ENCODE results near the gene NR2F1-AS1.

NR2F1-AS1 gene

GRCh38 chr5:93588352-93589151, 7.5 kb upstream of the NR2F1-AS1 start:
- DNase-seq: no peak

GRCh38 chr5:93587597-93588351, 6.8 kb upstream of the NR2F1-AS1 start:
- DNase-seq: no peak

GRCh38 chr5:93586736-93587596, 5.9 kb upstream of the NR2F1-AS1 start:
- no peak for DNase-seq

GRCh38 chr5:93585767-93586385, 4.9 kb upstream of the NR2F1-AS1 start:
- no peak for DNase-seq

GRCh38 chr5:93585041-93585766, 4.2 kb upstream of the NR2F1-AS1 start:
- no peak for DNase-seq

- DNase-seq: no peak
Observed at GRCh38 chr5:93584596-93585040, 3.6 kb upstream of the NR2F1-AS1 start.

- DNase-seq: peak in 1 of 2 donors; percentile 56
Observed at GRCh38 chr5:93583768-93584595, 3.0 kb upstream of the NR2F1-AS1 start.

- DNase-seq: no peak
Observed at GRCh38 chr5:93583439-93583767, 2.4 kb upstream of the NR2F1-AS1 start.

GRCh38 chr5:93582677-93583438, 1.8 kb upstream of the NR2F1-AS1 start, which contains the start of gene NR2F1:
Gene NR2F1 (plus strand): TSS chr5:93583222. CDS start chr5:93585024, 1,802 bp downstream.
- no peak for DNase-seq

- no peak for DNase-seq
Observed at GRCh38 chr5:93582167-93582462, 1.1 kb upstream of the NR2F1-AS1 start.

GRCh38 chr5:93580063-93580926, 724 bp downstream of the NR2F1-AS1 start:
- no peak for DNase-seq

GRCh38 chr5:93579692-93580062, 1.3 kb downstream of the NR2F1-AS1 start:
- DNase-seq: no peak

GRCh38 chr5:93578813-93579691, 2.0 kb downstream of the NR2F1-AS1 start:
- DNase-seq: no peak

- no peak for DNase-seq
Observed at GRCh38 chr5:93577854-93578812, 2.9 kb downstream of the NR2F1-AS1 start.

GRCh38 chr5:93576994-93577853, 3.8 kb downstream of the NR2F1-AS1 start:
- DNase-seq: no peak

Data from stimulated activated CD4-positive, alpha-beta T cell treated with anti-CD3 and anti-CD28 coated beads, Interleukin-2, amount 100 ng/mL, for 24 hours (primary cell).